Gastroesophageal sphincter (tissue), 4 donors: ENCODE data around the gene ORAI3. TPM values are rescaled to one million over a fixed set of nuclear protein-coding genes. Genes with fewer than 3 reads are reported as not detected.
"Not testable (repeated sequence)": the region's sequence is repeated elsewhere in the genome, so short reads cannot be mapped to it uniquely, and the experiment has no call there.

ENCODE experiments used
- ATAC-seq: fragments of 150-250 bp; one replicate; pipeline ENCODE4 v1.9.1; 2016; ENCODE audit warnings: mild to moderate bottlenecking, moderate library complexity
- H3K27ac ChIP-seq, 4 donors: fragments of 200-600 bp; sonication (generic) in 3 of 4; 1 replicate in 3 of 4; 2 replicates in 1 of 4; pipeline ENCODE4 v1.5.1; 2016 to 2019
- H3K27me3 ChIP-seq: fragments of 200-600 bp; sonication (generic); one replicate; pipeline ENCODE4 v1.5.1; 2019
- H3K36me3 ChIP-seq, 2 donors: fragments of 200-600 bp; sonication (generic); one replicate each; pipeline ENCODE4 v1.5.1; 2019; ENCODE audit warnings: control low read depth in 1 of 2
- H3K4me1 ChIP-seq, 3 donors: fragments of 200-600 bp; sonication (generic); 1 replicate in 2 of 3; 2 replicates in 1 of 3; pipeline ENCODE4 v1.5.1; 2016 to 2019; ENCODE audit warnings: control low read depth in 2 of 3
- H3K4me3 ChIP-seq, 2 donors: fragments of 200-600 bp; sonication (generic); one replicate each; pipeline ENCODE4 v1.5.1; 2019; ENCODE audit warnings: mild to moderate bottlenecking in 1 of 2, moderate library complexity in 1 of 2
- H3K9me3 ChIP-seq, 3 donors: fragments of 200-600 bp; sonication (generic); one replicate each; pipeline ENCODE4 v1.5.1; 2017 to 2019; ENCODE audit warnings: control low read depth in 2 of 3
- CTCF ChIP-seq, 4 experiments: fragments of 200-600 bp in 2 of 4; fragments of 450-650 bp in 2 of 4; sonication (generic) in 1 of 4; IDR thresholded peaks; one replicate each; pipeline ENCODE4 v1.5.1; 2017 to 2019; ENCODE audit warnings: antibody characterized with exemption in 4 of 4, mild to moderate bottlenecking in 2 of 4, moderate library complexity in 2 of 4
- EP300 ChIP-seq: sonication (generic); formaldehyde crosslinking; IDR thresholded peaks from one replicate; pipeline ENCODE4 v1.6.1; 2017; ENCODE audit warnings: antibody characterized with exemption, mild to moderate bottlenecking
- POLR2A ChIP-seq, 2 donors: fragments of 450-650 bp; IDR thresholded peaks; one replicate each; pipeline ENCODE4 v1.6.1; 2017; ENCODE audit warnings: antibody characterized with exemption in 2 of 2, mild to moderate bottlenecking in 2 of 2, moderate library complexity in 1 of 2
- POLR2AphosphoS5 ChIP-seq: sonication (generic); formaldehyde crosslinking; IDR thresholded peaks from one replicate; pipeline ENCODE4 v1.6.1; 2017; ENCODE audit warnings: antibody characterized with exemption
- WGBS, 2 donors: methylation state at CpG; one replicate each; pipeline ENCODE4 v1.1.5; 2018; ENCODE audit warnings: low coverage in 1 of 2; 5-methylcytosine and 5-hydroxymethylcytosine counted together
- total RNA-seq, 4 donors: library from RNA; depleted of rRNA; stranded (reverse); fragments of >200 nt; gene quantifications; one replicate each; pipeline ENCODE4 v1.1.0, GENCODE V29; 2016

ORAI3 gene
- total RNA-seq, 4 donors from 2014 or later: 23.7 to 51.5 (median 40.0) TPM

- H3K9me3 ChIP-seq: no peaks in the 10 kb centered on the region
- peak overlapping the region in 3 of 4 donors; percentile 41 to 46 (median 41) for H3K27ac ChIP-seq
- ATAC-seq: no peak
- peaks cover 0 to 26% (median 10%) of the 10 kb centered on the region in 3 donors for H3K4me1 ChIP-seq
- WGBS, 2 donors: 45 to 65% methylated on average over 4 of the region's 5 CpGs
- no peaks in the 10 kb centered on the region for H3K27me3 ChIP-seq
- H3K36me3 ChIP-seq: peaks cover 0 to 59% of the 10 kb centered on the region in 2 donors
- H3K4me3 ChIP-seq: no peak overlapping the region
- no peak for TF ChIP-seq POLR2AphosphoS5
- TF ChIP-seq CTCF (IDR thresholded peaks at IDR 0.05): no peak
- TF ChIP-seq EP300: no peak
- no peak for TF ChIP-seq POLR2A (IDR thresholded peaks at IDR 0.05)
These were observed 11.2 kb upstream of the ORAI3 start for GRCh38 chr16:30937692-30938091.

GRCh38 chr16:30939571-30939970, 9.3 kb upstream of the ORAI3 start:
- H3K27ac ChIP-seq, H3K9me3 ChIP-seq, ATAC-seq, H3K27me3 ChIP-seq, H3K4me3 ChIP-seq: not testable (repeated sequence)
- peaks cover 0 to 26% (median 10%) of the 10 kb centered on the region in 3 donors for H3K4me1 ChIP-seq
- H3K36me3 ChIP-seq: peaks cover 0 to 58% of the 10 kb centered on the region in 2 donors
- 86 to 88% methylated on average over 4 to 5 of the region's 8 CpGs for WGBS, 2 donors

- H3K36me3 ChIP-seq: peaks cover 0 to 59% of the 10 kb centered on the region in 2 donors
- peak overlapping the region in 3 of 4 donors; percentile 8 to 48 (median 42) for H3K27ac ChIP-seq
- 23 to 71% methylated on average over 2 to 5 of the region's 15 CpGs for WGBS, 2 donors
- no peaks in the 10 kb centered on the region for H3K27me3 ChIP-seq
- no peak overlapping the region for H3K4me3 ChIP-seq
- peak; percentile 90 for ATAC-seq
- TF ChIP-seq POLR2A (IDR thresholded peaks at IDR 0.05): no peak
- TF ChIP-seq POLR2AphosphoS5: no peak
- peak in 3 of 4 experiments; percentile 71 to 91 (median 72) for TF ChIP-seq CTCF (IDR thresholded peaks at IDR 0.05)
- no peak for TF ChIP-seq EP300
- H3K4me1 ChIP-seq: peaks cover 0 to 20% (median 10%) of the 10 kb centered on the region in 3 donors
- no peaks in the 10 kb centered on the region for H3K9me3 ChIP-seq
These were observed 7.1 kb upstream of the ORAI3 start for GRCh38 chr16:30941600-30942425.

- Histone ChIP-seq H3K27ac (peak overlapping the region in 3 of 4 donors; percentile 8 to 48 (median 42)), H3K4me3 (no peak overlapping the region), H3K4me1 (peaks cover 0 to 19% (median 10%) of the 10 kb centered on the region in 3 donors), H3K36me3 (peaks cover 0 to 57% of the 10 kb centered on the region in 2 donors), H3K27me3 (no peaks in the 10 kb centered on the region), H3K9me3 (no peaks in the 10 kb centered on the region)
- ATAC-seq: no peak
- no CpG with 5 or more reads among the region's 4 CpGs for WGBS, 2 donors
- TF ChIP-seq CTCF (IDR thresholded peaks at IDR 0.05) (no peak), EP300 (no peak), POLR2AphosphoS5 (no peak), POLR2A (IDR thresholded peaks at IDR 0.05) (no peak)
These were observed 6.5 kb upstream of the ORAI3 start for GRCh38 chr16:30942426-30942806.

- Histone ChIP-seq H3K36me3 (peaks cover 0 to 56% of the 10 kb centered on the region in 2 donors), H3K27me3 (no peaks in the 10 kb centered on the region), H3K4me3 (no peak overlapping the region), H3K27ac (no peak overlapping the region), H3K9me3 (no peaks in the 10 kb centered on the region), H3K4me1 (peaks cover 0 to 28% (median 7%) of the 10 kb centered on the region in 3 donors)
- TF ChIP-seq POLR2A (IDR thresholded peaks at IDR 0.05): no peak
- TF ChIP-seq EP300: no peak
- no peak for TF ChIP-seq CTCF (IDR thresholded peaks at IDR 0.05)
- TF ChIP-seq POLR2AphosphoS5: no peak
- no peak for ATAC-seq
These were observed 4.5 kb upstream of the ORAI3 start for GRCh38 chr16:30944352-30944751.
